ENCODE results near the gene CACYBP.

CACYBP gene

DNA sequence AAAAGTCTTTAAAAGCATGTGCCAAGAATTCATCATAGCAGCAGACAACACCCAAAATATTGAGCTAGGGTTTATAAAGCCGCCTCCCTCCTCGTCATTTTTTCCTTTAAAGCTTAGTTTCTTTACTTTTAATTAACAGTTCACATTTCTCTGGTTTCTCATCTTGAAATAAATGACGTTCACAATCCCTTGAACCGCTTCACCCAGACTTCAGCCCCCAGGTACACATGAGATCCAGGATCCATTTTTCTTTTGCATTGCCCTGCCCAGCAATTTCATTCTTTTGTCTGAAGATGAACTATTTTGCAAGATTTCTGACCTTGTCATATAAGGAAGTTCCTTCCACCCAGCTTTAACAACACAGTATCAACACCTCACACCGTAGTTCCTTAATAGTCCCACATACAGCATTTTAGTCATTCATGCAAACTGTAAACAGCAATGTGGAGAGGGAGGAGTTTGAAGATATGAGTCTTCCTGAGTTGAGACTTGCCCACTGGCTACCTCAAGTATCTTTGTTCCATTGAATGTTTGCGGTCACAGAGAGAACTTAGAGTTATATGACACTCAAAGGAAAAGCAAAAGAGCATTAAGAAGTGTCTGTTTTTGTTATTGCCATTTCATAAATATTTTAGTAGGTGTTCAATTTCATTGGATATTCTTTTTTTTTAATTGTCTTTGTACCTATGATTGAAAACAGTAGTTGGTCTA lies 35.3 kb upstream of the CACYBP start:
- H3K9me3 ChIP-seq (ENCODE audit: control insufficient read depth, insufficient read depth, low read depth, low read length) = no peaks in the 10 kb centered on the region
- H3K36me3 ChIP-seq (ENCODE audit: control insufficient read depth, insufficient read depth, low read length) = peaks cover 25% of the 10 kb centered on the region
- peaks cover 14% of the 10 kb centered on the region for H3K4me1 ChIP-seq (ENCODE audit: control insufficient read depth, insufficient read depth, low read length)
- no peaks in the 10 kb centered on the region for H3K27me3 ChIP-seq (ENCODE audit: control insufficient read depth, insufficient read depth, low read length)
- no peak overlapping the region for H3K27ac ChIP-seq (ENCODE audit: low read depth, low read length)
- H3K9ac ChIP-seq (ENCODE audit: low read length) = no peak overlapping the region
- H3K4me3 ChIP-seq (ENCODE audit: low read depth, low read length) = no peak overlapping the region

- peaks cover 14% of the 10 kb centered on the region for H3K4me1 ChIP-seq (ENCODE audit: control insufficient read depth, insufficient read depth, low read length)
- H3K9me3 ChIP-seq (ENCODE audit: control insufficient read depth, insufficient read depth, low read depth, low read length) = no peaks in the 10 kb centered on the region
- H3K27me3 ChIP-seq (ENCODE audit: control insufficient read depth, insufficient read depth, low read length) = no peaks in the 10 kb centered on the region
- H3K27ac ChIP-seq (ENCODE audit: low read depth, low read length) = no peak overlapping the region; the same call in 1 of the 2 replicates
- H3K36me3 ChIP-seq (ENCODE audit: control insufficient read depth, insufficient read depth, low read length) = peaks cover 27% of the 10 kb centered on the region
- no peak overlapping the region for H3K4me3 ChIP-seq (ENCODE audit: low read depth, low read length)
- H3K9ac ChIP-seq (ENCODE audit: low read length) = no peak overlapping the region
Measured at GRCh38 chr1:174964972-174965361, 34.8 kb upstream of the CACYBP start.

DNA sequence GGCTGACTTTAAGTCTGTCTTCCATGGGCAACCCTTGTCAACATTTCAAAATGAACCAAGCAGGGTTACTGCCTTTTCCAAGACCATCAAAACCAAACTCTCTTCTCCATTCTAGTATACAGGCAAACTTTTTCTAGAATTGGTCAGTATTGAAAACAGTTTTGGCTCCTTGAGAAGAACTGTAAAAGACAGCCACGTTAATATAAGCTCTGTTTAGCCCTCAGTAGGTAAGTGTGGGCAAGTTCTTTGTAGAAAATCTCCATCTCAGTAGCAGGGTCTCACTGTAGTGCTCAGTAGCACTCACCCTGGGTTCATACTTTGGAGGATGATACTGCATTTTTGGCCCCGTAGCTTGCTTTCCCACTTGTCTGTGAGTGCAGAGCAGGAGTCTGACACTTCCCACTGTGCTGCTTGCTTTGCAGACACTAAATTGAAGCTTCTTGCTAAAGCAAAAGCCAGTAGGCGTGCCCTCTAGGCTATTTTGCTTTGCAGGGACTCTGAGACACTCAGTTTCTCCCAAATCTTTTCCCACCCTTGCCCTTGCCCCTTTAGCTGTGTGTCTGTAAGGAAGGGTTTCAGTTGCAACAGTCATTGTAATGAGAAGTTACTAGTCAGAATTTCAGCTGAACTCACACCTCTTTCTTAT lies 34.3 kb upstream of the CACYBP start:
- Histone ChIP-seq H3K27ac (ENCODE audit: low read depth, low read length) (no peak overlapping the region; the same call in 1 of the 2 replicates), H3K4me1 (ENCODE audit: control insufficient read depth, insufficient read depth, low read length) (peaks cover 14% of the 10 kb centered on the region), H3K36me3 (ENCODE audit: control insufficient read depth, insufficient read depth, low read length) (peaks cover 27% of the 10 kb centered on the region), H3K27me3 (ENCODE audit: control insufficient read depth, insufficient read depth, low read length) (no peaks in the 10 kb centered on the region), H3K4me3 (ENCODE audit: low read depth, low read length) (no peak overlapping the region), H3K9me3 (ENCODE audit: control insufficient read depth, insufficient read depth, low read depth, low read length) (no peaks in the 10 kb centered on the region), H3K9ac (ENCODE audit: low read length) (no peak overlapping the region)

- Histone ChIP-seq H3K27me3 (ENCODE audit: control insufficient read depth, insufficient read depth, low read length) (no peaks in the 10 kb centered on the region), H3K4me3 (ENCODE audit: low read depth, low read length) (no peak overlapping the region), H3K36me3 (ENCODE audit: control insufficient read depth, insufficient read depth, low read length) (peaks cover 22% of the 10 kb centered on the region), H3K27ac (ENCODE audit: low read depth, low read length) (no peak overlapping the region), H3K4me1 (ENCODE audit: control insufficient read depth, insufficient read depth, low read length) (peaks cover 14% of the 10 kb centered on the region), H3K9me3 (ENCODE audit: control insufficient read depth, insufficient read depth, low read depth, low read length) (no peaks in the 10 kb centered on the region), H3K9ac (ENCODE audit: low read length) (no peak overlapping the region)
Measured at GRCh38 chr1:174966008-174966572, 33.7 kb upstream of the CACYBP start.

- peaks cover 34% of the 10 kb centered on the region for H3K36me3 ChIP-seq (ENCODE audit: control insufficient read depth, insufficient read depth, low read length)
- no peaks in the 10 kb centered on the region for H3K9me3 ChIP-seq (ENCODE audit: control insufficient read depth, insufficient read depth, low read depth, low read length)
- no peak overlapping the region for H3K4me3 ChIP-seq (ENCODE audit: low read depth, low read length)
- no peak overlapping the region for H3K27ac ChIP-seq (ENCODE audit: low read depth, low read length)
- peaks cover 14% of the 10 kb centered on the region for H3K4me1 ChIP-seq (ENCODE audit: control insufficient read depth, insufficient read depth, low read length)
- no peaks in the 10 kb centered on the region for H3K27me3 ChIP-seq (ENCODE audit: control insufficient read depth, insufficient read depth, low read length)
- H3K9ac ChIP-seq (ENCODE audit: low read length) = no peak overlapping the region
Measured at GRCh38 chr1:174967845-174968705, 31.7 kb upstream of the CACYBP start.

DNA sequence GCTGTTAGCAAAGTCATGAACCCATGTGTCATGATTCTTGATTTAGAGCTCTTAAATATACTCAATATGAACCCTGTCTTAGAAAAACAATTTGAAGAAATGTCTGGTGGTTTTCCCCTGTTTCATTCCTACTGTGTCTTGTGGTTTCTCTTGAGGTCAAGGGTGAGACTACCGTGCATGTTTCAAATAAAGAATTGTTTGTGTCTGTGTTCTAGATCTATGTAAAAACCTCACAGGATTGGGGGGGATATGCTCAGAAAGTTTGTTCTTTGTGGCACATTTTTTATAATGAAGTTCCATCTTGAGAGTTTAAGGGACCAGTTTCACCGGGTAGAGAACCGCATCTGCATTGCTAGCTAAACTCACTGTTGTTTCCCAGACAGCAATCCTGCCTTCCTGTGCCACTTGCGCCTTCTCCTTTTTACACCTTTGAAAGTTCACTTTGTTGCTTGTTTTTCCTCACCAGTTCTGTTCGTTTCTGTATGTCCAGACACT lies 30.9 kb upstream of the CACYBP start:
- Histone ChIP-seq H3K36me3 (ENCODE audit: control insufficient read depth, insufficient read depth, low read length) (peaks cover 34% of the 10 kb centered on the region), H3K4me3 (ENCODE audit: low read depth, low read length) (no peak overlapping the region), H3K9me3 (ENCODE audit: control insufficient read depth, insufficient read depth, low read depth, low read length) (no peaks in the 10 kb centered on the region), H3K4me1 (ENCODE audit: control insufficient read depth, insufficient read depth, low read length) (peaks cover 14% of the 10 kb centered on the region), H3K9ac (ENCODE audit: low read length) (no peak overlapping the region), H3K27me3 (ENCODE audit: control insufficient read depth, insufficient read depth, low read length) (no peaks in the 10 kb centered on the region), H3K27ac (ENCODE audit: low read depth, low read length) (no peak overlapping the region)

DNA sequence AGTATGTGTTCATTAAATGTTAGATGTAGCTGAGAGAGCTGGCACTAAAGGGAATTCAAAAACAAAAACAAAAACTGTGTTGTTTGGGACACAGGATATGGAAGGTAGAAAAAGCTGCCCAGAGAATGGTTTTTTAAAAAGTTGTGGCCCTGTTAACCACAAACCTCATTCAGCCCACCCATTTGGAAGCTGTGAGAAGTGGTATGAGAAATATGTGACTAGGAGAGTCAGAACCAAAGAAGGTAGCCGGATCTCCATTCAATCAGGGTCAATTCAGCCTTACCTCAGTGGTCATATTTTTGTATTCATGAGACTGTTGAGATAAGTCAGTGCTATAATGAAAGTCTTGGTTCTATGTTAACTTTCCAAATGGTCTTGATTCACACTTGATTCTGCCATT lies 29.8 kb upstream of the CACYBP start:
- Histone ChIP-seq H3K27me3 (ENCODE audit: control insufficient read depth, insufficient read depth, low read length) (no peaks in the 10 kb centered on the region), H3K36me3 (ENCODE audit: control insufficient read depth, insufficient read depth, low read length) (peaks cover 44% of the 10 kb centered on the region), H3K27ac (ENCODE audit: low read depth, low read length) (no peak overlapping the region), H3K9me3 (ENCODE audit: control insufficient read depth, insufficient read depth, low read depth, low read length) (no peaks in the 10 kb centered on the region), H3K9ac (ENCODE audit: low read length) (no peak overlapping the region), H3K4me1 (ENCODE audit: control insufficient read depth, insufficient read depth, low read length) (peaks cover 8% of the 10 kb centered on the region), H3K4me3 (ENCODE audit: low read depth, low read length) (no peak overlapping the region)

DNA sequence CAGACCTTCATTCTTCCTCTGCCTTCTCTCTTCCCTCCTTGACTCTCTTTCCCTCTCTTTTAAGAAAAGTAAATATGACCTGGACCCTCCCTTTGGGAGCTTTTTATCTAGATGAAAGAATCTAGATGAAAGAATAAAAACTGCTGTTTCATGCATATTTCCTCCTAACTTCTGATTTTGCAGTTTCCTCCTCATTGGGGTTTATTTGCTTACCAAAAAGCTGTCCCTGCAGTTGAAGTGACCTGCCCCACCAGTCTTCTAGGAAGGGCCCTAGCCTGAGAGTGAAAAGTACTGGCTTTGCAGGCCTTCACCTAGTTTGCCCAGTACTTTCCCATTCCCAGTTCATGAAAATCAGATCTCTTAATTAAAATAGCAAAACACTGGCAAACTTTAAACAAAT lies 28.3 kb upstream of the CACYBP start:
- no peak overlapping the region for H3K9ac ChIP-seq (ENCODE audit: low read length)
- H3K36me3 ChIP-seq (ENCODE audit: control insufficient read depth, insufficient read depth, low read length) = peaks cover 59% of the 10 kb centered on the region
- no peaks in the 10 kb centered on the region for H3K9me3 ChIP-seq (ENCODE audit: control insufficient read depth, insufficient read depth, low read depth, low read length)
- H3K4me1 ChIP-seq (ENCODE audit: control insufficient read depth, insufficient read depth, low read length) = no peaks in the 10 kb centered on the region
- H3K4me3 ChIP-seq (ENCODE audit: low read depth, low read length) = no peak overlapping the region
- no peak overlapping the region for H3K27ac ChIP-seq (ENCODE audit: low read depth, low read length)
- H3K27me3 ChIP-seq (ENCODE audit: control insufficient read depth, insufficient read depth, low read length) = no peaks in the 10 kb centered on the region

- Histone ChIP-seq H3K27me3 (ENCODE audit: control insufficient read depth, insufficient read depth, low read length) (no peaks in the 10 kb centered on the region), H3K9ac (ENCODE audit: low read length) (no peak overlapping the region), H3K36me3 (ENCODE audit: control insufficient read depth, insufficient read depth, low read length) (peaks cover 63% of the 10 kb centered on the region), H3K4me1 (ENCODE audit: control insufficient read depth, insufficient read depth, low read length) (no peaks in the 10 kb centered on the region; the same call in 1 of the 2 replicates), H3K27ac (ENCODE audit: low read depth, low read length) (no peak overlapping the region), H3K4me3 (ENCODE audit: low read depth, low read length) (no peak overlapping the region), H3K9me3 (ENCODE audit: control insufficient read depth, insufficient read depth, low read depth, low read length) (no peaks in the 10 kb centered on the region)
Measured at GRCh38 chr1:174971902-174972301, 27.8 kb upstream of the CACYBP start.

GRCh38 chr1:174974711-174975119 lies 25.0 kb upstream of the CACYBP start:
- H3K36me3 ChIP-seq (ENCODE audit: control insufficient read depth, insufficient read depth, low read length) = peaks cover 78% of the 10 kb centered on the region
- H3K4me3 ChIP-seq (ENCODE audit: low read depth, low read length) = no peak overlapping the region
- H3K9me3 ChIP-seq (ENCODE audit: control insufficient read depth, insufficient read depth, low read depth, low read length) = no peaks in the 10 kb centered on the region
- no peaks in the 10 kb centered on the region for H3K27me3 ChIP-seq (ENCODE audit: control insufficient read depth, insufficient read depth, low read length)
- no peak overlapping the region for H3K9ac ChIP-seq (ENCODE audit: low read length)
- H3K4me1 ChIP-seq (ENCODE audit: control insufficient read depth, insufficient read depth, low read length) = no peaks in the 10 kb centered on the region; the same call in 1 of the 2 replicates
- no peak overlapping the region for H3K27ac ChIP-seq (ENCODE audit: low read depth, low read length)
